Stimulated activated CD8-positive, alpha-beta memory T cell treated with anti-CD3 and anti-CD28 coated beads, Interleukin-12 subunit alpha, Interleukin-12 subunit beta, amount 100 ng/mL, for 1 hour (primary cell): ENCODE results near the gene ZNF81.
"Not testable (repeated sequence)": the region's sequence is repeated elsewhere in the genome, so short reads cannot be mapped to it uniquely, and the experiment has no call there.

Source experiments
- DNase-seq: peaks from one replicate; pipeline ENCODE4 v3.0.0-alpha.2; 2020; ENCODE audit warnings: low read depth

Gene ZNF81

GRCh38 chrX:47836164-47837072 lies at the start of gene ZNF81:
TSS of gene ZNF81 (plus strand) at chrX:47836902. CDS start at chrX:47846268, 9,366 bp downstream.
- peak; percentile 84 for DNase-seq

GRCh38 chrX:47796433-47796906 lies 40.2 kb upstream of the ZNF81 start:
- DNase-seq: no peak

GRCh38 chrX:47797084-47797483 lies 39.6 kb upstream of the ZNF81 start:
- no peak for DNase-seq

GRCh38 chrX:47798861-47799260 lies 37.8 kb upstream of the ZNF81 start:
- no peak for DNase-seq

GRCh38 chrX:47802589-47802988 lies 34.1 kb upstream of the ZNF81 start:
- DNase-seq: no peak

- DNase-seq: not testable (repeated sequence)
Observed at GRCh38 chrX:47803103-47803502, 33.6 kb upstream of the ZNF81 start.

GRCh38 chrX:47804315-47804714 lies 32.4 kb upstream of the ZNF81 start:
- DNase-seq: no peak

GRCh38 chrX:47805844-47806243 lies 30.9 kb upstream of the ZNF81 start:
- not testable (repeated sequence) for DNase-seq

- DNase-seq: not testable (repeated sequence)
Observed at GRCh38 chrX:47806415-47807271, 30.1 kb upstream of the ZNF81 start.

GRCh38 chrX:47807272-47807538 lies 29.5 kb upstream of the ZNF81 start:
- DNase-seq: not testable (repeated sequence)

- DNase-seq: no peak
Observed at GRCh38 chrX:47807548-47807947, 29.2 kb upstream of the ZNF81 start.

- no peak for DNase-seq
Observed at GRCh38 chrX:47808904-47809788, 27.6 kb upstream of the ZNF81 start.

- no peak for DNase-seq
Observed at GRCh38 chrX:47814851-47815250, 21.9 kb upstream of the ZNF81 start.

GRCh38 chrX:47815901-47816845 lies 20.5 kb upstream of the ZNF81 start:
- no peak for DNase-seq

- no peak for DNase-seq
Observed at GRCh38 chrX:47817421-47817820, 19.3 kb upstream of the ZNF81 start.

- DNase-seq: no peak
Observed at GRCh38 chrX:47817897-47818296, 18.8 kb upstream of the ZNF81 start.

- DNase-seq: no peak
Observed at GRCh38 chrX:47828984-47829383, 7.7 kb upstream of the ZNF81 start.

GRCh38 chrX:47831788-47832187 lies 4.9 kb upstream of the ZNF81 start:
- peak; percentile 26 for DNase-seq

GRCh38 chrX:47838361-47838760 lies 1.7 kb downstream of the ZNF81 start:
- no peak for DNase-seq

GRCh38 chrX:47840111-47840510 lies 3.4 kb downstream of the ZNF81 start:
- no peak for DNase-seq

- DNase-seq: no peak
Observed at GRCh38 chrX:47843363-47843762, 6.7 kb downstream of the ZNF81 start.
